Measurements from ENCODE around the gene ACAD10. TPM values are rescaled to one million over a fixed set of nuclear protein-coding genes. Genes with fewer than 3 reads are reported as not detected.
"Not testable (repeated sequence)": the region's sequence is repeated elsewhere in the genome, so short reads cannot be mapped to it uniquely, and the experiment has no call there.

The ACAD10 gene
- total and polyA plus RNA-seq, 2 donors, result 9.7 to 22.4 TPM

DNA sequence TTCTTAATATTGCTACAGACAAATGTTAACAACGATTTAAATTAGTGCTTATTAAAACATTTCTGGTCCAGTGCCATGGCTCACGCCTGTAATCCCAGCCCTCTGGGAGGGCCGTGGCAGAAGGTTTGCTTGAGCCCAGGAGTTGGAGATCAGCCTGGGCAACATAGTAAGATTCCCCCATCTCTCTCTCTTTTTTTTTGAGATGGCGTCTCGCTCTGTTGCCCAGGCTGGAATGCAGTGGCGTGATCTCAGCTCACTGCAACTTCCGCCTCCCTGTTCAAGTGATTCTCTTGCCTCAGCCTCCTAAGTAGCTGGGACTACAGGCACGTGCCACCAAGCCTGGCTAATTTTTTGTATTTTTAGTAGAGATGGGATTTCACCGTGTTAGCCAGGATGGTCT, 33.3 kb upstream of the ACAD10 start:
- not testable (repeated sequence) for H3K27ac ChIP-seq (ENCODE audit: low read depth in 1 of 2, low read length in 1 of 2)
- H3K36me3 ChIP-seq (ENCODE audit: control insufficient read depth in 2 of 2, insufficient read depth in 2 of 2, low read length in 1 of 2), result peaks cover 64 to 65% of the 10 kb centered on the region in 2 donors

DNA sequence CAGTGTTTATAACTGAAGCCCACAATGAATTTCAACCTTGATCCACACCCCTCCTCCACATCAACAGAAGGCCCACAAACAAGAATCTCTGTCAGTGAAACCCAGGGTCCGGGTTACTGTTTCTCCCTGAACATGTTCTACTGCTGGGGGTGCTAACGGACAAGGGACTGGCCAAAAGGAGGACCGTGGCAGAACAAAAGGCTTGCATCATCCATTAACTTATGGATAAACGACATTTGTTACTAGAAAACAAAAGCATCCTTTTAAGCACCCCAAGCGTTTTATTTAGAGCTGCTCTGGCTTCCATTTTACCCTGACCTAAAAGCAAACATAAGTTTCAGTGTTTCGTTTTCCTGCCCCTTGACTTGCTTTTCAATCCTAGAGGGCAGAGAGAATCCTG, 32.3 kb upstream of the ACAD10 start:
- Histone ChIP-seq H3K27me3 (ENCODE audit: control insufficient read depth in 2 of 2, insufficient read depth in 1 of 2, low read length in 1 of 2) (no peaks in the 10 kb centered on the region), H3K4me1 (ENCODE audit: control insufficient read depth in 2 of 2, insufficient read depth in 2 of 2, low read length in 2 of 2) (no peaks in the 10 kb centered on the region), H3K4me3 (ENCODE audit: low read length in 2 of 2) (no peak overlapping the region), H3K36me3 (ENCODE audit: control insufficient read depth in 2 of 2, insufficient read depth in 2 of 2, low read length in 1 of 2) (peaks cover 60 to 69% of the 10 kb centered on the region in 2 donors), H3K27ac (ENCODE audit: low read depth in 1 of 2, low read length in 1 of 2) (no peak overlapping the region), H3K9me3 (ENCODE audit: control insufficient read depth in 2 of 2, insufficient read depth in 1 of 2, low read length in 1 of 2) (no peaks in the 10 kb centered on the region)
- 96% methylated on average over 6 of the region's 6 CpGs for WGBS
- DNase-seq (ENCODE audit: low read depth in 6 of 9, low spot score in 9 of 9), result no peak

More for the DNA sequence above, 33.3 kb upstream of the ACAD10 start:
- WGBS, result 97% methylated on average over 9 of the region's 9 CpGs
- not testable (repeated sequence) for H3K4me3 ChIP-seq (ENCODE audit: low read length in 2 of 2); DNase-seq (ENCODE audit: low read depth in 6 of 9, low spot score in 9 of 9); H3K9me3 ChIP-seq (ENCODE audit: control insufficient read depth in 2 of 2, insufficient read depth in 1 of 2, low read length in 1 of 2); H3K27me3 ChIP-seq (ENCODE audit: control insufficient read depth in 2 of 2, insufficient read depth in 1 of 2, low read length in 1 of 2); H3K4me1 ChIP-seq (ENCODE audit: control insufficient read depth in 2 of 2, insufficient read depth in 2 of 2, low read length in 2 of 2)

- no peak overlapping the region for H3K4me3 ChIP-seq (ENCODE audit: low read length in 2 of 2)
- no peaks in the 10 kb centered on the region for H3K27me3 ChIP-seq (ENCODE audit: control insufficient read depth in 2 of 2, insufficient read depth in 1 of 2, low read length in 1 of 2)
- peaks cover 60 to 71% of the 10 kb centered on the region in 2 donors for H3K36me3 ChIP-seq (ENCODE audit: control insufficient read depth in 2 of 2, insufficient read depth in 2 of 2, low read length in 1 of 2)
- H3K4me1 ChIP-seq (ENCODE audit: control insufficient read depth in 2 of 2, insufficient read depth in 2 of 2, low read length in 2 of 2), result no peaks in the 10 kb centered on the region
- H3K9me3 ChIP-seq (ENCODE audit: control insufficient read depth in 2 of 2, insufficient read depth in 1 of 2, low read length in 1 of 2), result no peaks in the 10 kb centered on the region
- no peak overlapping the region for H3K27ac ChIP-seq (ENCODE audit: low read depth in 1 of 2, low read length in 1 of 2)
- DNase-seq (ENCODE audit: low read depth in 6 of 9, low spot score in 9 of 9), result no peak
- WGBS, result 98% methylated on average over 3 of the region's 3 CpGs
Observed at GRCh38 chr12:111655356-111655755, 30.5 kb upstream of the ACAD10 start.

GRCh38 chr12:111656016-111656415, 29.8 kb upstream of the ACAD10 start:
- 98% methylated on average over 4 of the region's 4 CpGs for WGBS
- no peak overlapping the region for H3K27ac ChIP-seq (ENCODE audit: low read depth in 1 of 2, low read length in 1 of 2)
- H3K4me3 ChIP-seq (ENCODE audit: low read length in 2 of 2), result no peak overlapping the region
- no peaks in the 10 kb centered on the region for H3K4me1 ChIP-seq (ENCODE audit: control insufficient read depth in 2 of 2, insufficient read depth in 2 of 2, low read length in 2 of 2)
- no peaks in the 10 kb centered on the region for H3K27me3 ChIP-seq (ENCODE audit: control insufficient read depth in 2 of 2, insufficient read depth in 1 of 2, low read length in 1 of 2)
- H3K9me3 ChIP-seq (ENCODE audit: control insufficient read depth in 2 of 2, insufficient read depth in 1 of 2, low read length in 1 of 2), result no peaks in the 10 kb centered on the region
- H3K36me3 ChIP-seq (ENCODE audit: control insufficient read depth in 2 of 2, insufficient read depth in 2 of 2, low read length in 1 of 2), result peaks cover 58 to 67% of the 10 kb centered on the region in 2 donors
- DNase-seq (ENCODE audit: low read depth in 6 of 9, low spot score in 9 of 9), result no peak

- 96% methylated on average over 5 of the region's 5 CpGs for WGBS
- Histone ChIP-seq H3K27ac (ENCODE audit: low read depth in 1 of 2, low read length in 1 of 2) (no peak overlapping the region), H3K36me3 (ENCODE audit: control insufficient read depth in 2 of 2, insufficient read depth in 2 of 2, low read length in 1 of 2) (peaks cover 43 to 65% of the 10 kb centered on the region in 2 donors), H3K9me3 (ENCODE audit: control insufficient read depth in 2 of 2, insufficient read depth in 1 of 2, low read length in 1 of 2) (no peaks in the 10 kb centered on the region), H3K27me3 (ENCODE audit: control insufficient read depth in 2 of 2, insufficient read depth in 1 of 2, low read length in 1 of 2) (no peaks in the 10 kb centered on the region), H3K4me3 (ENCODE audit: low read length in 2 of 2) (no peak overlapping the region), H3K4me1 (ENCODE audit: control insufficient read depth in 2 of 2, insufficient read depth in 2 of 2, low read length in 2 of 2) (no peaks in the 10 kb centered on the region)
- no peak for DNase-seq (ENCODE audit: low read depth in 6 of 9, low spot score in 9 of 9)
Observed at GRCh38 chr12:111664499-111664898, 21.4 kb upstream of the ACAD10 start.

DNA sequence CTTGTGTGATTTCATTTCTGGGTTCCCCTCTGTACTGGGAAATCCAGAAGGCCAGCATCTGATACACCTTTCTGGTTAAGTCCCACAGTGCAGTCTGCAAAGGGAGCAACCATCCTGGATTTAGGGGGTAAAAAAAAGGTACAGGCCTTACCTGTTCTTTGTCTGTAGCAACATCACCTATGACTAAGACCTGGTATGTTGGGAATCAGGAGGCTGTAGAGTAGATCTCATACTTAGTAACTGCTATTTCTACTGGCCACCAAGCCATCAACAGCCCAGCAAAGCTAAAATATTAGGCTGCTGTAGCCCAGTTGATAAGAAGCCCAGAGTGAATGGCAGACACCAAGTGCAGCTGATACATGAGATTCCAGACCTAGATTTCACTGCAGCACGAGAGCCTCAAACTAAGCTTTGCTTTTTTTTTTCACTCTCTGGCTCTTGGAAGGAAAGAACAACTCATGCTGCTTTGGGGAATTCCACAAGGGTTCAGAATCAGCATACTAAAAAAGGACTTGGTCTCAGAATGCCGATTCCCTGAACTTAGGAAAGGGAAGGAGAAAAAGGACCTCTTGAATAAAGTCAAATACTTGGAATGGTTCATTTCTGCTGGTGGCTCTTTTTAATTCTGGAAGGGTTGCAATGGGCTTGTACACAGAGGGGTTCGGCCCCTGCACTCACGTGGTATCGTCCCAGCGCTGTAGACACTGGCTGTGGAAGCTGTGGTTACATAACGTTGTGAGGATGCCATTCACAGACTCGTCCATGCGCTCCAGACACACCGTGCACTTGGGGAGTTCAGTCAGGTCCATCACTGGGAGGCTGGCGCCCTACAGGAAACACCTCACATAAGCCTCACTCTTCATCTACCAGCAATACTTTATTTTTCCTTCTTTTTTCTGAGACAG, 20.6 kb upstream of the ACAD10 start:
- Histone ChIP-seq H3K27me3 (ENCODE audit: control insufficient read depth in 2 of 2, insufficient read depth in 1 of 2, low read length in 1 of 2) (no peaks in the 10 kb centered on the region), H3K4me1 (ENCODE audit: control insufficient read depth in 2 of 2, insufficient read depth in 2 of 2, low read length in 2 of 2) (no peaks in the 10 kb centered on the region), H3K27ac (ENCODE audit: low read depth in 1 of 2, low read length in 1 of 2) (peak overlapping the region in 1 of 2 donors; percentile 32), H3K36me3 (ENCODE audit: control insufficient read depth in 2 of 2, insufficient read depth in 2 of 2, low read length in 1 of 2) (peaks cover 44 to 65% of the 10 kb centered on the region in 2 donors), H3K4me3 (ENCODE audit: low read length in 2 of 2) (no peak overlapping the region), H3K9me3 (ENCODE audit: control insufficient read depth in 2 of 2, insufficient read depth in 1 of 2, low read length in 1 of 2) (no peaks in the 10 kb centered on the region)
- WGBS, result 96% methylated on average over 11 of the region's 11 CpGs
- DNase-seq (ENCODE audit: low read depth in 6 of 9, low spot score in 9 of 9), result no peak

DNA sequence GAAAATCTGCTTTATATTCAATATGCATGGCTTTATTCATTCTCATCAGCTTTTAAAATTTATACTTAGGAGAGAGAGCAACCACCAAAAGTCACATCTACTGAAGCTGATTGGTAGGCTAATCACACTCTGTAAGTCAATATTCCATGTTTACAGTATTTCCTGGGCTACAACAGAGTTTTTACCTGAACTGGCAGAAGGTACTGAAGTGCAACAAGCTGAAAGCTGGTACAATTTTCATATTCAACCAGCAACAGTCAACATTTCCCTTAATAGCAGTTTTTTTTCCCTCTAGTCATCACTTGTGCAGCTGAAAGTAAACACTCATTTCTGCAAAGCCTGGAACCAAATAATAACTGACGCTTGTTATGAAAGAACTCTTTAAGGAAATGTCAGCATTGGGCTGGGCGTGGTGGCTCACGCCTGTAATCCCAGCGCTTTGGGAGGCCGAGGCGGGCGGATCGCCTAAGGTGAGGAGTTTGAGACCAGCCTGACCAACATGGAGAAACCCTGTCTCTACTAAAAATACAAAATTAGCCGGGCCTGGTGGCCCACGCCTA, 13.0 kb upstream of the ACAD10 start:
- no peaks in the 10 kb centered on the region for H3K9me3 ChIP-seq (ENCODE audit: control insufficient read depth in 2 of 2, insufficient read depth in 1 of 2, low read length in 1 of 2)
- DNase-seq (ENCODE audit: low read depth in 6 of 9, low spot score in 9 of 9), result no peak
- H3K36me3 ChIP-seq (ENCODE audit: control insufficient read depth in 2 of 2, insufficient read depth in 2 of 2, low read length in 1 of 2), result peaks cover 70 to 72% of the 10 kb centered on the region in 2 donors
- no peak overlapping the region for H3K4me3 ChIP-seq (ENCODE audit: low read length in 2 of 2)
- H3K27me3 ChIP-seq (ENCODE audit: control insufficient read depth in 2 of 2, insufficient read depth in 1 of 2, low read length in 1 of 2), result no peaks in the 10 kb centered on the region
- WGBS, result 98% methylated on average over 10 of the region's 10 CpGs
- no peak overlapping the region for H3K27ac ChIP-seq (ENCODE audit: low read depth in 1 of 2, low read length in 1 of 2)
- no peaks in the 10 kb centered on the region for H3K4me1 ChIP-seq (ENCODE audit: control insufficient read depth in 2 of 2, insufficient read depth in 2 of 2, low read length in 2 of 2)

DNA sequence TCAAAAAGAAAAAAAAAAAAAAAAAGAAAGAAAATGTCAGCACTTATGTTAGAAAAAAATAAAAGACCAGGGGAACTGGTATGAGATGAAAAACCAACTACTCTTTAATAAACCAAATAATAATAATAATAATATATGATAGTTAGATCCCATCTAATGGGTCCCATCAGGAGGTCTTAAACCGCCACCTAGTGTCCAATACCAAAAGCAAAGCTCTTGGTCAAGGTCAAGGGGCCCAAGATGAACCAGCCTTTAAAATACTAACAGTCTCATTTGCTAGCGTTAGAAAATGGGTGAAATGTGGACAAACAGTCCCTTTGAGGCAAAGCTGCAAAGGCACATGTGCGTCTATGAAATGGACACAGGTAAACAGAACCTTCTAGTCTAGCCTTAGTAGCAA, 12.3 kb upstream of the ACAD10 start:
- no peaks in the 10 kb centered on the region for H3K9me3 ChIP-seq (ENCODE audit: control insufficient read depth in 2 of 2, insufficient read depth in 1 of 2, low read length in 1 of 2)
- 97% methylated on average over 3 of the region's 3 CpGs for WGBS
- H3K4me1 ChIP-seq (ENCODE audit: control insufficient read depth in 2 of 2, insufficient read depth in 2 of 2, low read length in 2 of 2), result no peaks in the 10 kb centered on the region
- no peak overlapping the region for H3K27ac ChIP-seq (ENCODE audit: low read depth in 1 of 2, low read length in 1 of 2)
- H3K36me3 ChIP-seq (ENCODE audit: control insufficient read depth in 2 of 2, insufficient read depth in 2 of 2, low read length in 1 of 2), result peaks cover 72 to 73% of the 10 kb centered on the region in 2 donors
- no peak overlapping the region for H3K4me3 ChIP-seq (ENCODE audit: low read length in 2 of 2)
- H3K27me3 ChIP-seq (ENCODE audit: control insufficient read depth in 2 of 2, insufficient read depth in 1 of 2, low read length in 1 of 2), result no peaks in the 10 kb centered on the region
- DNase-seq (ENCODE audit: low read depth in 6 of 9, low spot score in 9 of 9), result no peak

GRCh38 chr12:111677186-111677585, 8.7 kb upstream of the ACAD10 start:
- Histone ChIP-seq H3K36me3 (ENCODE audit: control insufficient read depth in 2 of 2, insufficient read depth in 2 of 2, low read length in 1 of 2) (peaks cover 74 to 75% of the 10 kb centered on the region in 2 donors), H3K27me3 (ENCODE audit: control insufficient read depth in 2 of 2, insufficient read depth in 1 of 2, low read length in 1 of 2) (no peaks in the 10 kb centered on the region), H3K27ac (ENCODE audit: low read depth in 1 of 2, low read length in 1 of 2) (no peak overlapping the region), H3K4me1 (ENCODE audit: control insufficient read depth in 2 of 2, insufficient read depth in 2 of 2, low read length in 2 of 2) (no peaks in the 10 kb centered on the region), H3K4me3 (ENCODE audit: low read length in 2 of 2) (no peak overlapping the region), H3K9me3 (ENCODE audit: control insufficient read depth in 2 of 2, insufficient read depth in 1 of 2, low read length in 1 of 2) (no peaks in the 10 kb centered on the region)
- WGBS, result 97% methylated on average over 5 of the region's 5 CpGs
- no peak for DNase-seq (ENCODE audit: low read depth in 6 of 9, low spot score in 9 of 9)

All from thymus (tissue), 11 donors.